HCT116 (cell line): Measurements from ENCODE around the gene DPP10. TPM values are rescaled to one million over a fixed set of nuclear protein-coding genes. Genes with fewer than 3 reads are reported as not detected.

Experiments used
- ATAC-seq: fragments of 200-7000 bp; cut with Tn5 transposase; 2 replicates; pipeline ENCODE4 v1.9.1; 2020; ENCODE audit warnings: mild to moderate bottlenecking, moderate library complexity
- BruUV-seq: library from RNA; stranded (reverse); fragments of 400-500 nt; replicated peaks from 2 replicates; lab custom pipeline; 2021; lab: Mats Ljungman, UMichigan
- CTCF ChIA-PET: fragments of 300-600 bp; sonication (Branson Sonifier 250); formaldehyde crosslinking; loops from one replicate; lab custom pipeline; 2021; ENCODE audit warnings: antibody characterized with exemption; lab: Charles Lee
- POLR2A ChIA-PET: fragments of 300-600, 350-600 bp; sonication (Branson Sonifier 250); formaldehyde crosslinking; loops from one replicate; lab custom pipeline; 2021; ENCODE audit warnings: antibody characterized with exemption; lab: Charles Lee
- RAD21 ChIA-PET, 2 experiments: fragments of 300-600 bp; sonication (Branson Sonifier 250); formaldehyde crosslinking; loops; one replicate each; lab custom pipeline; 2023; ENCODE audit warnings: low total read pairs in 2 of 2; ENCODE audit not compliant: uncharacterized antibody in 2 of 2, unreplicated experiment in 2 of 2, low non-redundant PET in 1 of 2; lab: Charles Lee
- DNase-seq: peaks from one replicate; pipeline ENCODE4 v3.0.0-alpha.2; 2010; ENCODE audit warnings: low read depth, low spot score
- H2AFZ ChIP-seq: fragments of 200-600 bp; shearing (Covaris generic), sonication (generic); 2 replicates; pipeline ENCODE4 v1.6.1; 2017; ENCODE audit warnings: low read depth, mixed run types, mixed read lengths, antibody characterized with exemption, low read length; ENCODE audit not compliant: poor library complexity, severe bottlenecking
- H3K27ac ChIP-seq: 2 replicates; pipeline ENCODE4 v1.5.1; 2012; ENCODE audit warnings: low read depth, low read length
- H3K27me3 ChIP-seq: fragments of 200-600 bp; sonication (generic); 2 replicates; pipeline ENCODE4 v1.6.1; 2016; ENCODE audit warnings: mixed run types, low read length, mixed read lengths; ENCODE audit not compliant: insufficient read depth
- H3K36me3 ChIP-seq, 2 experiments: fragments of 200-500 bp in 1 of 2; fragments of 200-600 bp in 1 of 2; sonication (Bioruptor generic) in 1 of 2; sonication (generic) in 1 of 2; 2 replicates each; pipeline versions ENCODE4 v1.5.1 to v1.6.1; 2014 to 2016; ENCODE audit warnings: low read length in 2 of 2, inconsistent platforms in 1 of 2, mixed read lengths in 1 of 2, mixed run types in 1 of 2; ENCODE audit not compliant: insufficient read depth in 2 of 2, control insufficient read depth in 1 of 2
- H3K4me1 ChIP-seq, 2 experiments: fragments of 200-600 bp in 1 of 2; sonication (generic) in 1 of 2; 2 replicates each; pipeline versions ENCODE4 v1.5.1 to v1.6.1; 2012 to 2017; ENCODE audit warnings: low read length in 2 of 2, inconsistent platforms in 1 of 2, mild to moderate bottlenecking in 1 of 2, mixed read lengths in 1 of 2, mixed run types in 1 of 2, moderate library complexity in 1 of 2; ENCODE audit not compliant: insufficient read depth in 2 of 2, control insufficient read depth in 1 of 2
- H3K4me2 ChIP-seq: fragments of 200-600 bp; sonication (generic); 2 replicates; pipeline ENCODE4 v1.6.1; 2017; ENCODE audit warnings: mixed run types, low read length, mixed read lengths
- H3K4me3 ChIP-seq, 2 experiments: fragments of 200-600 bp in 1 of 2; sonication (generic) in 1 of 2; replicated peaks in 1 of 2; 2 replicates each; pipeline ENCODE4 v1.5.1; 2011 to 2016; ENCODE audit warnings: low read length in 2 of 2, control low read depth in 1 of 2, low read depth in 1 of 2, mild to moderate bottlenecking in 1 of 2, mixed read lengths in 1 of 2, mixed run types in 1 of 2
- H3K79me2 ChIP-seq: fragments of 200-600 bp; sonication (generic); 2 replicates; pipeline ENCODE4 v1.6.1; 2017; ENCODE audit warnings: mild to moderate bottlenecking, mixed run types, low read length, moderate library complexity, mixed read lengths; ENCODE audit not compliant: insufficient read depth
- H3K9ac ChIP-seq: fragments of 200-600 bp; sonication (generic); 2 replicates; pipeline ENCODE4 v1.6.1; 2016; ENCODE audit warnings: low read length, mixed read lengths
- H3K9me2 ChIP-seq: fragments of 200-600 bp; sonication (generic), shearing (Covaris generic); 2 replicates; pipeline ENCODE4 v1.6.1; 2017; ENCODE audit warnings: mixed run types, mild to moderate bottlenecking, moderate library complexity; ENCODE audit not compliant: insufficient read depth
- H3K9me3 ChIP-seq, 2 experiments: fragments of 200-500 bp in 1 of 2; fragments of 200-600 bp in 1 of 2; sonication (Bioruptor generic) in 1 of 2; sonication (generic) in 1 of 2; 2 replicates each; pipeline ENCODE4 v1.6.1; 2014 to 2017; ENCODE audit warnings: low read length in 2 of 2, mixed read lengths in 2 of 2, inconsistent platforms in 1 of 2, low read depth in 1 of 2, mild to moderate bottlenecking in 1 of 2, mixed run types in 1 of 2, moderate library complexity in 1 of 2; ENCODE audit not compliant: control insufficient read depth in 1 of 2, insufficient read depth in 1 of 2
- H4K20me1 ChIP-seq: fragments of 200-600 bp; sonication (generic), shearing (Covaris generic); 2 replicates; pipeline ENCODE4 v1.6.1; 2017; ENCODE audit warnings: mixed run types, mild to moderate bottlenecking, moderate library complexity; ENCODE audit not compliant: insufficient read depth
- CBX3 ChIP-seq: IDR thresholded peaks from 2 replicates; pipeline ENCODE4 v1.6.1; 2012; ENCODE audit warnings: low read depth
- CEBPB ChIP-seq: IDR thresholded peaks from 2 replicates; pipeline ENCODE4 v1.6.1; 2012; ENCODE audit warnings: low read depth
- EGR1 ChIP-seq: IDR thresholded peaks from 2 replicates; pipeline ENCODE4 v1.6.1; 2012; ENCODE audit warnings: low read depth
- ELF1 ChIP-seq: IDR thresholded peaks from 2 replicates; pipeline ENCODE4 v1.6.1; 2012; ENCODE audit warnings: low read depth, borderline replicate concordance
- FOSL1 ChIP-seq: IDR thresholded peaks from 2 replicates; pipeline ENCODE4 v1.6.1; 2012; ENCODE audit warnings: low read depth
- POLR2A ChIP-seq: IDR thresholded peaks from 2 replicates; pipeline ENCODE4 v1.7.0; 2011; ENCODE audit warnings: borderline replicate concordance; ENCODE audit not compliant: insufficient read depth, insufficient read length; ENCODE audit errors: extremely low read depth
- RAD21 ChIP-seq: IDR thresholded peaks from 2 replicates; pipeline ENCODE4 v1.6.1; 2012; ENCODE audit warnings: low read depth, mild to moderate bottlenecking
- SP1 ChIP-seq: IDR thresholded peaks from 2 replicates; pipeline ENCODE4 v1.6.1; 2012; ENCODE audit warnings: low read depth
- SRF ChIP-seq: IDR thresholded peaks from 2 replicates; pipeline ENCODE4 v1.6.1; 2012; ENCODE audit warnings: low read depth
- TCF7L2 ChIP-seq: IDR thresholded peaks from 2 replicates; pipeline ENCODE4 v1.7.0; 2011; ENCODE audit warnings: borderline replicate concordance, inconsistent platforms; ENCODE audit not compliant: insufficient read depth, insufficient read length; ENCODE audit errors: extremely low read depth
- ZFX ChIP-seq: fragments of 450-650 bp; IDR thresholded peaks from 2 replicates; pipeline ENCODE4 v1.6.1; 2017
- ZNF274 ChIP-seq: fragments of 200-500 bp; sonication (Bioruptor generic); IDR thresholded peaks from 2 replicates; pipeline ENCODE4 v1.6.1; 2014; ENCODE audit warnings: mild to moderate bottlenecking, low read depth, low read length, inconsistent platforms
- intact Hi-C: fragments of 100-400 bp; cut with micrococcal nuclease; formaldehyde crosslinking; loops from 2 replicates; pipeline ENCODE4 v1.10.0; 2022
- total RNA-seq: library from RNA; stranded (reverse); gene quantifications from one replicate; pipeline ENCODE4 v1.2.1, GENCODE V29; 2021; ENCODE audit not compliant: unreplicated experiment
- TF ChIP-seq, protein P1 (sequence below): IDR thresholded peaks from 2 replicates; pipeline ENCODE4 v1.6.1; 2012; ENCODE audit warnings: low read depth
- TF ChIP-seq, protein P2 (sequence below): IDR thresholded peaks from 2 replicates; pipeline ENCODE4 v1.6.1; 2012
- TF ChIP-seq, protein P3 (sequence below): IDR thresholded peaks from 2 replicates; pipeline ENCODE4 v1.6.1; 2011; ENCODE audit warnings: mild to moderate bottlenecking, low read length, moderate library complexity; ENCODE audit not compliant: insufficient replicate concordance; ENCODE audit errors: extremely low read depth

The DPP10 gene
- total RNA-seq, 1 experiment from 2014 or later: not detected

DNA sequence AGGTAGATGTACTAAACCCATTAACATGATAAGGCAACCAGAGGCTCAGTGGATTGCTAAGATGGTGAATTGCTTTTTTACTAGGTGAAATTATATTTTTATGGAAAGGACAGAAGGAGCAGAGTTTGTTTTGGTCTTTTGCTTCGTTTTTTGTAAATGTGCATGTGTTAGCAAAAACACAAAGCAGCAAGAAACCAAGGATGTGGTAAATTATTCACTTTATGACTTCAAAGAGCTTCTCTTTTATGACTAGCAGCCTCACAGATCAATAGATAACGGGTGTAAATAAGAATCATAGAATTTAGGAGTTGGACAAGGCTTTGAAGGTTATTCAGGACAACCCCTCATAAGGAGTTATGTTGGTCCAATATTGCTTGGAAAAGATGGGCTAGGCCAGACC is 615.0 kb downstream of the DPP10 start:
- H3K79me2 ChIP-seq: no peaks in the 10 kb centered on the region
- RAD21 ChIA-PET: no interaction called here
- POLR2A ChIA-PET: no interaction called here
- H3K9me2 ChIP-seq: no peaks in the 10 kb centered on the region
- no peak overlapping the region for H3K9ac ChIP-seq
- H2AFZ ChIP-seq: no peak overlapping the region
- H3K36me3 ChIP-seq: no peaks in the 10 kb centered on the region
- no peak overlapping the region for H3K4me3 ChIP-seq
- peaks cover 0 to 12% of the 10 kb centered on the region in 2 experiments; a peak in 2 of 4 replicates for H3K9me3 ChIP-seq
- no TSS peak for BruUV-seq
- H3K4me2 ChIP-seq: no peak overlapping the region
- no peaks in the 10 kb centered on the region for H3K4me1 ChIP-seq
- ATAC-seq (no peak), DNase-seq (no peak)
- CTCF ChIA-PET: no interaction called here
- H3K27me3 ChIP-seq: no peaks in the 10 kb centered on the region
- TF ChIP-seq SRF (no peak), ZFX (no peak), SP1 (no peak), CEBPB (no peak), ELF1 (no peak), ZNF274 (no peak), FOSL1 (no peak)
- TF ChIP-seq, protein P1, sequence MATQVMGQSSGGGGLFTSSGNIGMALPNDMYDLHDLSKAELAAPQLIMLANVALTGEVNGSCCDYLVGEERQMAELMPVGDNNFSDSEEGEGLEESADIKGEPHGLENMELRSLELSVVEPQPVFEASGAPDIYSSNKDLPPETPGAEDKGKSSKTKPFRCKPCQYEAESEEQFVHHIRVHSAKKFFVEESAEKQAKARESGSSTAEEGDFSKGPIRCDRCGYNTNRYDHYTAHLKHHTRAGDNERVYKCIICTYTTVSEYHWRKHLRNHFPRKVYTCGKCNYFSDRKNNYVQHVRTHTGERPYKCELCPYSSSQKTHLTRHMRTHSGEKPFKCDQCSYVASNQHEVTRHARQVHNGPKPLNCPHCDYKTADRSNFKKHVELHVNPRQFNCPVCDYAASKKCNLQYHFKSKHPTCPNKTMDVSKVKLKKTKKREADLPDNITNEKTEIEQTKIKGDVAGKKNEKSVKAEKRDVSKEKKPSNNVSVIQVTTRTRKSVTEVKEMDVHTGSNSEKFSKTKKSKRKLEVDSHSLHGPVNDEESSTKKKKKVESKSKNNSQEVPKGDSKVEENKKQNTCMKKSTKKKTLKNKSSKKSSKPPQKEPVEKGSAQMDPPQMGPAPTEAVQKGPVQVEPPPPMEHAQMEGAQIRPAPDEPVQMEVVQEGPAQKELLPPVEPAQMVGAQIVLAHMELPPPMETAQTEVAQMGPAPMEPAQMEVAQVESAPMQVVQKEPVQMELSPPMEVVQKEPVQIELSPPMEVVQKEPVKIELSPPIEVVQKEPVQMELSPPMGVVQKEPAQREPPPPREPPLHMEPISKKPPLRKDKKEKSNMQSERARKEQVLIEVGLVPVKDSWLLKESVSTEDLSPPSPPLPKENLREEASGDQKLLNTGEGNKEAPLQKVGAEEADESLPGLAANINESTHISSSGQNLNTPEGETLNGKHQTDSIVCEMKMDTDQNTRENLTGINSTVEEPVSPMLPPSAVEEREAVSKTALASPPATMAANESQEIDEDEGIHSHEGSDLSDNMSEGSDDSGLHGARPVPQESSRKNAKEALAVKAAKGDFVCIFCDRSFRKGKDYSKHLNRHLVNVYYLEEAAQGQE: no peak
- intact Hi-C loops: no loop called here
- H4K20me1 ChIP-seq: no peaks in the 10 kb centered on the region
- H3K27ac ChIP-seq: no peak overlapping the region

DNA sequence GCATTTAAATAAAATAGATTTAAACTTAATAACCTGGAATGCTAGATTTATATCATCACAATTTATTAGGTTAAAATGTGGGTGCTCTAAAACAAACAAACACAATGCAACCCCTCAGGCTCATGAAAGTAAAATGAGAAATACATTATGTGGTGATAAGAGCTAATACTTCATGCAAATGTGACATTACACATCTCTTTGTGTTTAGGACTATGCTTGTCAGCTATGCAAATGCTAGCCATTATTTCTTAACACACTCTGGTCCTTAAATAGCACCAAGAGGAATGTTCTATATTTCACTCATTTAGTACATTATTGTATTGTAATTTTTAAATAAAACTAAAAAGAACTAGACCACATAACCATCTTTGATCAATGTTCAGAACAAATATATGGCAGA is 627.6 kb downstream of the DPP10 start:
- intact Hi-C loops: no loop called here
- H3K9me3 ChIP-seq: peaks cover 0 to 16% of the 10 kb centered on the region in 2 experiments; a peak in 2 of 4 replicates
- no TSS peak for BruUV-seq
- ChIA-PET CTCF (no interaction called here), POLR2A (no interaction called here), RAD21 (no interaction called here)
- no peaks in the 10 kb centered on the region for H3K4me1 ChIP-seq
- H3K79me2 ChIP-seq: no peaks in the 10 kb centered on the region
- no peak overlapping the region for H2AFZ ChIP-seq
- no peak overlapping the region for H3K4me2 ChIP-seq
- no peak overlapping the region for H3K27ac ChIP-seq
- no peak for ATAC-seq
- H3K36me3 ChIP-seq: no peaks in the 10 kb centered on the region
- TF ChIP-seq ELF1 (no peak), RAD21 (no peak), CEBPB (no peak), SRF (no peak), CBX3 (no peak), TCF7L2 (no peak), FOSL1 (no peak), SP1 (no peak), EGR1 (no peak), ZNF274 (no peak), POLR2A (no peak)
- TF ChIP-seq, protein P2, sequence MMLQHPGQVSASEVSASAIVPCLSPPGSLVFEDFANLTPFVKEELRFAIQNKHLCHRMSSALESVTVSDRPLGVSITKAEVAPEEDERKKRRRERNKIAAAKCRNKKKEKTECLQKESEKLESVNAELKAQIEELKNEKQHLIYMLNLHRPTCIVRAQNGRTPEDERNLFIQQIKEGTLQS: no peak
- TF ChIP-seq, protein P3, sequence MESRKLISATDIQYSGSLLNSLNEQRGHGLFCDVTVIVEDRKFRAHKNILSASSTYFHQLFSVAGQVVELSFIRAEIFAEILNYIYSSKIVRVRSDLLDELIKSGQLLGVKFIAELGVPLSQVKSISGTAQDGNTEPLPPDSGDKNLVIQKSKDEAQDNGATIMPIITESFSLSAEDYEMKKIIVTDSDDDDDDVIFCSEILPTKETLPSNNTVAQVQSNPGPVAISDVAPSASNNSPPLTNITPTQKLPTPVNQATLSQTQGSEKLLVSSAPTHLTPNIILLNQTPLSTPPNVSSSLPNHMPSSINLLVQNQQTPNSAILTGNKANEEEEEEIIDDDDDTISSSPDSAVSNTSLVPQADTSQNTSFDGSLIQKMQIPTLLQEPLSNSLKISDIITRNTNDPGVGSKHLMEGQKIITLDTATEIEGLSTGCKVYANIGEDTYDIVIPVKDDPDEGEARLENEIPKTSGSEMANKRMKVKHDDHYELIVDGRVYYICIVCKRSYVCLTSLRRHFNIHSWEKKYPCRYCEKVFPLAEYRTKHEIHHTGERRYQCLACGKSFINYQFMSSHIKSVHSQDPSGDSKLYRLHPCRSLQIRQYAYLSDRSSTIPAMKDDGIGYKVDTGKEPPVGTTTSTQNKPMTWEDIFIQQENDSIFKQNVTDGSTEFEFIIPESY: no peak
- TF ChIP-seq, all 23 proteins: peak for 0
- H3K9ac ChIP-seq: no peak overlapping the region
- H4K20me1 ChIP-seq: no peaks in the 10 kb centered on the region
- H3K9me2 ChIP-seq: no peaks in the 10 kb centered on the region
- no peaks in the 10 kb centered on the region for H3K27me3 ChIP-seq
- DNase-seq: no peak
- H3K4me3 ChIP-seq: no peak overlapping the region
